Subcutaneous adipose tissue (tissue), 4 donors: Measurements from ENCODE around the gene SNX9. TPM values are rescaled to one million over a fixed set of nuclear protein-coding genes. Genes with fewer than 3 reads are reported as not detected.

ENCODE experiments used
- CTCF ChIP-seq: fragments of 450-650 bp; IDR thresholded peaks from one replicate; pipeline ENCODE4 v1.5.1; 2016; ENCODE audit warnings: low read depth, mild to moderate bottlenecking, control low read depth, antibody characterized with exemption, moderate library complexity
- total RNA-seq, 4 donors: library from RNA; depleted of rRNA; stranded (reverse); fragments of >200 nt; gene quantifications; one replicate each; pipeline ENCODE4 v1.1.0, GENCODE V29; 2016

Gene SNX9
- total RNA-seq, 4 donors from 2014 or later = 80.6 to 113 (median 94.1) TPM

GRCh38 chr6:157929076-157929475 lies 106.0 kb downstream of the SNX9 start:
- TF ChIP-seq CTCF = no peak

GRCh38 chr6:157929765-157930319 lies 106.8 kb downstream of the SNX9 start:
- TF ChIP-seq CTCF = no peak

- no peak for TF ChIP-seq CTCF
Measured at GRCh38 chr6:157935786-157936185, 112.7 kb downstream of the SNX9 start.

- TF ChIP-seq CTCF = no peak
Measured at GRCh38 chr6:157937318-157937717, 114.3 kb downstream of the SNX9 start.

GRCh38 chr6:157937916-157938315 lies 114.9 kb downstream of the SNX9 start:
- no peak for TF ChIP-seq CTCF

- no peak for TF ChIP-seq CTCF
Measured at GRCh38 chr6:157941101-157941863, 118.2 kb downstream of the SNX9 start.

GRCh38 chr6:157942351-157942750 lies 119.3 kb downstream of the SNX9 start:
- TF ChIP-seq CTCF = no peak
